NCI-H1436 (cell line): ENCODE data around the gene TMEM239.
"Not testable (repeated sequence)": the region's sequence is repeated elsewhere in the genome, so short reads cannot be mapped to it uniquely, and the experiment has no call there.

Experiments used
- DNase-seq: peaks from one replicate; lab custom pipeline; 2025; lab: John Stamatoyannopoulos, UW

The TMEM239 gene

GRCh38 chr20:2799688-2800520 is 16.3 kb upstream of the TMEM239 start:
- no peak for DNase-seq

GRCh38 chr20:2800521-2801285 is 15.5 kb upstream of the TMEM239 start, which contains the start of gene CPXM1:
Gene CPXM1 (minus strand): TSS chr20:2800627. CDS start chr20:2800572, 55 bp downstream.
- DNase-seq = no peak

GRCh38 chr20:2801286-2801728 is 14.9 kb upstream of the TMEM239 start:
- DNase-seq = no peak

- DNase-seq = no peak
Observed at GRCh38 chr20:2804041-2804828, 11.9 kb upstream of the TMEM239 start.

- DNase-seq = no peak
Observed at GRCh38 chr20:2804852-2805688, 11.1 kb upstream of the TMEM239 start.

- no peak for DNase-seq
Observed at GRCh38 chr20:2805689-2806350, 10.3 kb upstream of the TMEM239 start.

GRCh38 chr20:2806351-2806701 is 9.8 kb upstream of the TMEM239 start:
- DNase-seq = no peak

- no peak for DNase-seq
Observed at GRCh38 chr20:2807019-2807418, 9.1 kb upstream of the TMEM239 start.

GRCh38 chr20:2807929-2808328 is 8.2 kb upstream of the TMEM239 start:
- not testable (repeated sequence) for DNase-seq

- DNase-seq = no peak
Observed at GRCh38 chr20:2809690-2810089, 6.5 kb upstream of the TMEM239 start.

- DNase-seq = no peak
Observed at GRCh38 chr20:2812189-2812588, 4.0 kb upstream of the TMEM239 start.

GRCh38 chr20:2814076-2814475 is 2.1 kb upstream of the TMEM239 start:
- no peak for DNase-seq

- no peak for DNase-seq
Observed at GRCh38 chr20:2814587-2815051, 1.5 kb upstream of the TMEM239 start, which contains the start of gene C20orf141. Gene C20orf141 (plus strand): TSS chr20:2814987. CDS start chr20:2815185, 198 bp downstream.

- no peak for DNase-seq
Observed at GRCh38 chr20:2815242-2815900, 793 bp upstream of the TMEM239 start.

GRCh38 chr20:2816583-2817340 is 598 bp downstream of the TMEM239 start:
- no peak for DNase-seq

GRCh38 chr20:2817341-2817726 is 1.2 kb downstream of the TMEM239 start:
- no peak for DNase-seq

- no peak for DNase-seq
Observed at GRCh38 chr20:2817891-2818595, 1.9 kb downstream of the TMEM239 start.

GRCh38 chr20:2820084-2820895 is 4.1 kb downstream of the TMEM239 start:
- no peak for DNase-seq
